Activated CD8-positive, alpha-beta T cell treated with anti-CD3 and anti-CD28 coated beads for 36 hours (primary cell): ENCODE measurements around the gene GREM2. TPM values are rescaled to one million over a fixed set of nuclear protein-coding genes. Genes with fewer than 3 reads are reported as not detected.

ENCODE experiments used
- ATAC-seq: fragments of 200-7000 bp; cut with Tn5 transposase; one replicate; pipeline ENCODE4 v1.10.0; 2021; ENCODE audit warnings: mild to moderate bottlenecking, moderate library complexity
- CTCF ChIA-PET: fragments of 350-600 bp; sonication (Branson Sonifier 250); formaldehyde crosslinking; loops from one replicate; lab custom pipeline; 2021; ENCODE audit warnings: antibody characterized with exemption; lab: Charles Lee
- POLR2A ChIA-PET: fragments of 350-600 bp; sonication (Branson Sonifier 250); formaldehyde crosslinking; loops from one replicate; lab custom pipeline; 2021; ENCODE audit warnings: antibody characterized with exemption; lab: Charles Lee
- DNase-seq: peaks from one replicate; pipeline ENCODE4 v3.0.0-alpha.2; 2020
- H3K27ac Mint-ChIP-seq: one replicate; pipeline ENCODE4 v1.8.0; 2021; ENCODE audit warnings: mild to moderate bottlenecking, mixed read lengths
- H3K27me3 Mint-ChIP-seq: one replicate; pipeline ENCODE4 v1.8.0; 2021; ENCODE audit warnings: mixed read lengths
- H3K36me3 Mint-ChIP-seq: one replicate; pipeline ENCODE4 v1.8.0; 2021; ENCODE audit warnings: low read depth, mixed read lengths
- H3K4me1 Mint-ChIP-seq: one replicate; pipeline ENCODE4 v1.8.0; 2021; ENCODE audit warnings: low read depth, mixed read lengths
- H3K4me3 Mint-ChIP-seq: one replicate; pipeline ENCODE4 v1.8.0; 2021; ENCODE audit warnings: mild to moderate bottlenecking, moderate library complexity, mixed read lengths
- H3K9me3 Mint-ChIP-seq: one replicate; pipeline ENCODE4 v1.8.0; 2021; ENCODE audit warnings: mixed read lengths
- intact Hi-C: fragments of 100-400 bp; cut with micrococcal nuclease; formaldehyde crosslinking; loops from one replicate; pipeline ENCODE4 v1.10.0; 2022
- total RNA-seq, 2 experiments: library from RNA; stranded (reverse); gene quantifications; one replicate each; pipeline ENCODE4 v1.2.3, GENCODE V29; 2021
- TF ChIP-seq, protein P1 (sequence below): fragments of 200-600 bp; IDR thresholded peaks from one replicate; pipeline ENCODE4 v1.8.0; 2022; ENCODE audit warnings: antibody characterized with exemption, mild to moderate bottlenecking

Gene GREM2
- total RNA-seq, 2 experiments from 2014 or later, result not detected

DNA sequence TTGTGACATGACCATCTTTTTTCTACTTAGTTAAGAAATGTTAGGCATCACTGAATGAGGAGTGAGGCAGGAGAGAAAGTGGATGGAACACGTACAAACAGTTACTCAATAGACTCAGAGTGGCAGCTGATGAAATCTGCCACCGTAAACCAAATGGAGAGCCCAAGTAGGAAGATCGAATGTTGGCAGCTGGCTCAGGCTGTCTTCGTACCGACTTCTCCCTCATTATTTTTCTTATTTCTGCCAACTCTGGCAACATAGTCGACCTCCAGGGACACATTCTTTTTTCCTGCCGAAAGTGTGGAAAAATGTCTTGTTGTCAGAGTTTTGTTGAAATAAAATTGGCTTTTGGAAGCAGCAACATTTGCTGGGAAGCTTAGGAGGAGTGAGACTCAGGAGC is 143.3 kb downstream of the GREM2 start:
- H3K27ac Mint-ChIP-seq, result no peak overlapping the region
- ATAC-seq (no peak), DNase-seq (no peak)
- H3K9me3 Mint-ChIP-seq, result no peaks in the 10 kb centered on the region
- H3K36me3 Mint-ChIP-seq, result no peaks in the 10 kb centered on the region
- H3K4me1 Mint-ChIP-seq, result no peaks in the 10 kb centered on the region
- intact Hi-C loops, result no loop called here
- TF ChIP-seq, protein P1, sequence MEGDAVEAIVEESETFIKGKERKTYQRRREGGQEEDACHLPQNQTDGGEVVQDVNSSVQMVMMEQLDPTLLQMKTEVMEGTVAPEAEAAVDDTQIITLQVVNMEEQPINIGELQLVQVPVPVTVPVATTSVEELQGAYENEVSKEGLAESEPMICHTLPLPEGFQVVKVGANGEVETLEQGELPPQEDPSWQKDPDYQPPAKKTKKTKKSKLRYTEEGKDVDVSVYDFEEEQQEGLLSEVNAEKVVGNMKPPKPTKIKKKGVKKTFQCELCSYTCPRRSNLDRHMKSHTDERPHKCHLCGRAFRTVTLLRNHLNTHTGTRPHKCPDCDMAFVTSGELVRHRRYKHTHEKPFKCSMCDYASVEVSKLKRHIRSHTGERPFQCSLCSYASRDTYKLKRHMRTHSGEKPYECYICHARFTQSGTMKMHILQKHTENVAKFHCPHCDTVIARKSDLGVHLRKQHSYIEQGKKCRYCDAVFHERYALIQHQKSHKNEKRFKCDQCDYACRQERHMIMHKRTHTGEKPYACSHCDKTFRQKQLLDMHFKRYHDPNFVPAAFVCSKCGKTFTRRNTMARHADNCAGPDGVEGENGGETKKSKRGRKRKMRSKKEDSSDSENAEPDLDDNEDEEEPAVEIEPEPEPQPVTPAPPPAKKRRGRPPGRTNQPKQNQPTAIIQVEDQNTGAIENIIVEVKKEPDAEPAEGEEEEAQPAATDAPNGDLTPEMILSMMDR, result no peak
- no peaks in the 10 kb centered on the region for H3K27me3 Mint-ChIP-seq
- H3K4me3 Mint-ChIP-seq, result no peak overlapping the region
- ChIA-PET CTCF (no interaction called here), POLR2A (interaction anchor here (0.7 kb wide), 1 partner anchor 24 kb away, joined by 3 read pairs; no protein-coding TSS in a partner anchor)

DNA sequence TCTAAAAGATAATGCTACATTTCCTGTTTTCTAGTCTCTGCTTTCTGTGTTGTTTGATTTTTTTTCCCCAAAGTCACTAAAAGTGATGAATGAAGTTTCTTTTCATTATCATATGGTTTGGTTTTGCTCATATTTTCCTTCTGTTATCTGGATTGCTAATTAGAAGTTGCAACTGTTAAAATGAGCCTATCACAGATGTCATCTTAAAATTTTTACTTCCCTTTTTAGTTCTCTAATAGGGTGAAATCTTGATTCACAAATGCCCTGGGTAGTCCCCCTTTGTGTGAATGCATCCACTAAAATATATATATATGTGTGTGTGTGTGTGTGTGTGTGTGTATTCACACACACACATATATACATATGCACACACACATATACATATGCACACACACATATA is 144.1 kb downstream of the GREM2 start:
- DNase-seq (no peak), ATAC-seq (no peak)
- Mint-ChIP-seq H3K4me1 (no peaks in the 10 kb centered on the region), H3K27me3 (peaks cover 3% of the 10 kb centered on the region), H3K4me3 (no peak overlapping the region), H3K9me3 (no peaks in the 10 kb centered on the region), H3K27ac (no peak overlapping the region), H3K36me3 (no peaks in the 10 kb centered on the region)
- TF ChIP-seq, protein P1, result no peak
- CTCF ChIA-PET, result no interaction called here
- intact Hi-C loops, result no loop called here
- POLR2A ChIA-PET, result no interaction called here

DNA sequence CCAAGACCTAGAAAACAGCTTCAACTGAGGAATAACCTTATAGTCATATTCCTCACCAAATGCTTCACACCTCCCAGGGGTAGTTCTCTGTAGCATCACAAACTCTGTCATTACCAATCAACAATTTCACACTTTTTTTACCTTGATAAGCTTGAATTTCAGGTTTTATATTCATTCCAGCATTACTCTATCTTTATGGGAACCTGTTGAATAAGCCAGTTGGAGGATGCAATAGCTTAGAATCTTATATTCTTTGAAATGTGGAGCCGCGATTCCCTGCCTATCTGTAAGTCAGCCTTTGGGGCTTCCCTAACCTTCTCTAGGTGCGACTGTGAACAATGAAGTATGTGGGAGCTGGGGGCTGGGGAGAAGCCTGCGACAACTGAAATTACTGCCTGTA is 145.4 kb downstream of the GREM2 start:
- H3K4me1 Mint-ChIP-seq, result no peaks in the 10 kb centered on the region
- CTCF ChIA-PET, result interaction anchor here (0.8 kb wide), 1 partner anchor 12 kb away, joined by 4 read pairs; no protein-coding TSS in a partner anchor
- POLR2A ChIA-PET, result no interaction called here

DNA sequence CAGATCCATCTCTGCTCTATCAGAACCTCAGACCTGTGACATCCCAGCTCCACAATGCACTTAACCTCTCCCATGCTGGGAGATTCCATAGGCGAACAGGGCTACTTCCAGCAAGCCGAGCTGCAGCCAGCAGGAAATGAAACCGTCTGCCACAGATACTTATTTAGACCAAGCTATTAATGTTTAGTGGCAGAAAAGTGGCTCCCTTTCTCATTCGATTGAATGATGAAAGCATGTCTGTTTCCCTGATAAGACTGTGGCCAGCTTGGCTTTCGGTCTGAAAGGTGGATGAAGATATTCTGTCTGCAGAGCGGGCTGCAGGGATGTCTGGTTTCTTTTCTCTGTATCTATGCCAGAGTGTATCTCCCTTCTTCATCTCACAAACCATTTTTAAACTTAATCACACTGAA is 146.4 kb downstream of the GREM2 start:
- DNase-seq (no peak), ATAC-seq (no peak)
- POLR2A ChIA-PET, result no interaction called here
- TF ChIP-seq, protein P1, result no peak
- Mint-ChIP-seq H3K36me3 (no peaks in the 10 kb centered on the region), H3K27me3 (peaks cover 3% of the 10 kb centered on the region), H3K9me3 (no peaks in the 10 kb centered on the region), H3K27ac (no peak overlapping the region), H3K4me1 (no peaks in the 10 kb centered on the region), H3K4me3 (no peak overlapping the region)
- intact Hi-C loops, result no loop called here
- CTCF ChIA-PET, result no interaction called here

More for the DNA sequence above, 145.4 kb downstream of the GREM2 start:
- no peak for ATAC-seq
- Mint-ChIP-seq H3K27me3 (peaks cover 3% of the 10 kb centered on the region), H3K9me3 (no peaks in the 10 kb centered on the region), H3K27ac (no peak overlapping the region), H3K4me3 (no peak overlapping the region), H3K36me3 (no peaks in the 10 kb centered on the region)
- DNase-seq, result no peak
- intact Hi-C loops, result no loop called here
- TF ChIP-seq, protein P1, result no peak

DNA sequence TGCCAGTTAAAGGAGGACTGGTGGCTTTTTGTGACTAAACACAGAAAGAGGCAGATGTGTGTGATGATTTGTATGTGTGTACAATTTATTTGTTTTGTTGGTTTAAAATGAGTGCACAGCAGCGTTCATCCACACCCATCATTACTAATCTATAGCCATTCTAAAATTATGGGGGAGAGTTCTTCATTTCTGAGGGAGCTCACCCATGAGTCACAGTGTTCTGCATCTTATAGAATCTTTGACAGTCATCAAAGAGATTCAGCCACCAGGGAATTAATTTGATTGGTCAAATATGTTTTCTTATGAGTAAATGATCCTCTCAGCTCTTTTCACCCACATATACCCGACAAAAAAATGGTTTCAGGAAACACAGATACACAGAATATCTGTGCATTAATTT is 147.9 kb downstream of the GREM2 start:
- DNase-seq (no peak), ATAC-seq (no peak)
- intact Hi-C loops, result no loop called here
- POLR2A ChIA-PET, result interaction anchor here (0.6 kb wide), 1 partner anchor 149 kb away, joined by 3 read pairs; no protein-coding TSS in a partner anchor
- no peaks in the 10 kb centered on the region for H3K36me3 Mint-ChIP-seq
- CTCF ChIA-PET, result no interaction called here
- TF ChIP-seq, protein P1, result no peak
- H3K27ac Mint-ChIP-seq, result no peak overlapping the region
- H3K4me3 Mint-ChIP-seq, result no peak overlapping the region
- H3K27me3 Mint-ChIP-seq, result peaks cover 3% of the 10 kb centered on the region
- H3K9me3 Mint-ChIP-seq, result no peaks in the 10 kb centered on the region
- H3K4me1 Mint-ChIP-seq, result no peaks in the 10 kb centered on the region
